ENCODE results near the gene EGLN1.

GRCh38 chr1:231404318-231404717 is 17.8 kb downstream of the EGLN1 start:
- TF ChIP-seq CTCF (IDR thresholded peaks at IDR 0.05) (no peak), POLR2A (IDR thresholded peaks at IDR 0.05) (no peak)
